ENCODE results near the gene HDAC10. TPM values are rescaled to one million over a fixed set of nuclear protein-coding genes. Genes with fewer than 3 reads are reported as not detected.

The HDAC10 gene
- total RNA-seq, 4 donors from 2014 or later, result 41.2 to 105 (median 55.4) TPM

- WGBS, 2 donors, result 84 to 95% methylated on average over 11 to 12 of the region's 12 CpGs
- Histone ChIP-seq H3K27ac (no peak overlapping the region), H3K36me3 (no peaks in the 10 kb centered on the region), H3K4me3 (no peak overlapping the region), H3K9me3 (no peaks in the 10 kb centered on the region), H3K27me3 (peaks cover 0 to 38% of the 10 kb centered on the region in 2 donors), H3K4me1 (peaks cover 0 to 18% (median 5%) of the 10 kb centered on the region in 4 donors)
- DNase-seq (ENCODE audit: low spot score in 2 of 2), result no peak
- no peak for TF ChIP-seq EP300 (IDR thresholded peaks at IDR 0.05)
- TF ChIP-seq POLR2A (IDR thresholded peaks at IDR 0.05), result no peak
- TF ChIP-seq, protein P1, sequence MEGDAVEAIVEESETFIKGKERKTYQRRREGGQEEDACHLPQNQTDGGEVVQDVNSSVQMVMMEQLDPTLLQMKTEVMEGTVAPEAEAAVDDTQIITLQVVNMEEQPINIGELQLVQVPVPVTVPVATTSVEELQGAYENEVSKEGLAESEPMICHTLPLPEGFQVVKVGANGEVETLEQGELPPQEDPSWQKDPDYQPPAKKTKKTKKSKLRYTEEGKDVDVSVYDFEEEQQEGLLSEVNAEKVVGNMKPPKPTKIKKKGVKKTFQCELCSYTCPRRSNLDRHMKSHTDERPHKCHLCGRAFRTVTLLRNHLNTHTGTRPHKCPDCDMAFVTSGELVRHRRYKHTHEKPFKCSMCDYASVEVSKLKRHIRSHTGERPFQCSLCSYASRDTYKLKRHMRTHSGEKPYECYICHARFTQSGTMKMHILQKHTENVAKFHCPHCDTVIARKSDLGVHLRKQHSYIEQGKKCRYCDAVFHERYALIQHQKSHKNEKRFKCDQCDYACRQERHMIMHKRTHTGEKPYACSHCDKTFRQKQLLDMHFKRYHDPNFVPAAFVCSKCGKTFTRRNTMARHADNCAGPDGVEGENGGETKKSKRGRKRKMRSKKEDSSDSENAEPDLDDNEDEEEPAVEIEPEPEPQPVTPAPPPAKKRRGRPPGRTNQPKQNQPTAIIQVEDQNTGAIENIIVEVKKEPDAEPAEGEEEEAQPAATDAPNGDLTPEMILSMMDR (IDR thresholded peaks at IDR 0.05), result no peak
Measured at GRCh38 chr22:50256258-50256862, 5.3 kb upstream of the HDAC10 start.

DNA sequence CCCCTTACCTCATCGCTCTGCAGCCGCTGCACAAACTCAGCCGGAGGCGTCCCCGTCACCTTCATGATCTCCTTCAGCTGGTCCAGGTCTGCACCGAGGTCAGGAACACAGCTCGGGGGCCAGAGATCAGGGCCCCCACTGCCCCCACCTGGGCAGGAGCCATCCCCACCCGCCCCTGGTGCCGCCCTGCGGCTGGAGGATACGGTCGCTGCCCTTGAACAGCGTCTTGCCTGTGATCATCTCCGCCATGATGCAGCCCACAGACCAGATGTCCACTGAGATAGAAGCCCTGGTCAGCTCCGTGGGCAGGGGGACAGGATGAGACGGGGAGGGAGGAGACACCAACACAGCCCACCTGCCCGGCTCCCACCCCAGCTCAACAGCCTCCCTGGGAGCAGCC lies 4.5 kb upstream of the HDAC10 start:
- Histone ChIP-seq H3K9me3 (no peaks in the 10 kb centered on the region), H3K4me1 (peaks cover 0 to 20% (median 11%) of the 10 kb centered on the region in 4 donors), H3K4me3 (no peak overlapping the region), H3K27me3 (peaks cover 0 to 33% of the 10 kb centered on the region in 2 donors), H3K36me3 (no peaks in the 10 kb centered on the region), H3K27ac (no peak overlapping the region)
- TF ChIP-seq EP300 (IDR thresholded peaks at IDR 0.05), result no peak
- TF ChIP-seq POLR2A (IDR thresholded peaks at IDR 0.05), result no peak
- TF ChIP-seq, protein P1 (IDR thresholded peaks at IDR 0.05), result no peak
- DNase-seq (ENCODE audit: low spot score in 2 of 2), result no peak
- 88 to 92% methylated on average over 15 to 17 of the region's 17 CpGs for WGBS, 2 donors

GRCh38 chr22:50255099-50255498 lies 4.0 kb upstream of the HDAC10 start:
- Histone ChIP-seq H3K27ac (no peak overlapping the region), H3K36me3 (no peaks in the 10 kb centered on the region), H3K4me3 (no peak overlapping the region), H3K9me3 (no peaks in the 10 kb centered on the region), H3K27me3 (peaks cover 0 to 28% of the 10 kb centered on the region in 2 donors), H3K4me1 (peaks cover 0 to 20% (median 16%) of the 10 kb centered on the region in 4 donors)
- TF ChIP-seq EP300 (IDR thresholded peaks at IDR 0.05) (no peak), POLR2A (IDR thresholded peaks at IDR 0.05) (no peak)
- TF ChIP-seq, protein P1 (IDR thresholded peaks at IDR 0.05), result no peak
- WGBS, 2 donors, result 87 to 88% methylated on average over 9 to 19 of the region's 19 CpGs
- DNase-seq (ENCODE audit: low spot score in 2 of 2), result no peak

- no peak overlapping the region for H3K27ac ChIP-seq
- H3K4me3 ChIP-seq, result no peak overlapping the region
- DNase-seq (ENCODE audit: low spot score in 2 of 2), result no peak
- peaks cover 0 to 18% of the 10 kb centered on the region in 2 donors for H3K27me3 ChIP-seq
- H3K9me3 ChIP-seq, result no peaks in the 10 kb centered on the region
- TF ChIP-seq POLR2A (IDR thresholded peaks at IDR 0.05), result no peak
- TF ChIP-seq, protein P1 (IDR thresholded peaks at IDR 0.05), result no peak
- no peak for TF ChIP-seq EP300 (IDR thresholded peaks at IDR 0.05)
- peaks cover 0 to 31% (median 20%) of the 10 kb centered on the region in 4 donors for H3K4me1 ChIP-seq
- WGBS, 2 donors, result 78 to 83% methylated on average over 4 to 7 of the region's 8 CpGs
- no peaks in the 10 kb centered on the region for H3K36me3 ChIP-seq
Measured at GRCh38 chr22:50253941-50254340, 2.9 kb upstream of the HDAC10 start.

DNA sequence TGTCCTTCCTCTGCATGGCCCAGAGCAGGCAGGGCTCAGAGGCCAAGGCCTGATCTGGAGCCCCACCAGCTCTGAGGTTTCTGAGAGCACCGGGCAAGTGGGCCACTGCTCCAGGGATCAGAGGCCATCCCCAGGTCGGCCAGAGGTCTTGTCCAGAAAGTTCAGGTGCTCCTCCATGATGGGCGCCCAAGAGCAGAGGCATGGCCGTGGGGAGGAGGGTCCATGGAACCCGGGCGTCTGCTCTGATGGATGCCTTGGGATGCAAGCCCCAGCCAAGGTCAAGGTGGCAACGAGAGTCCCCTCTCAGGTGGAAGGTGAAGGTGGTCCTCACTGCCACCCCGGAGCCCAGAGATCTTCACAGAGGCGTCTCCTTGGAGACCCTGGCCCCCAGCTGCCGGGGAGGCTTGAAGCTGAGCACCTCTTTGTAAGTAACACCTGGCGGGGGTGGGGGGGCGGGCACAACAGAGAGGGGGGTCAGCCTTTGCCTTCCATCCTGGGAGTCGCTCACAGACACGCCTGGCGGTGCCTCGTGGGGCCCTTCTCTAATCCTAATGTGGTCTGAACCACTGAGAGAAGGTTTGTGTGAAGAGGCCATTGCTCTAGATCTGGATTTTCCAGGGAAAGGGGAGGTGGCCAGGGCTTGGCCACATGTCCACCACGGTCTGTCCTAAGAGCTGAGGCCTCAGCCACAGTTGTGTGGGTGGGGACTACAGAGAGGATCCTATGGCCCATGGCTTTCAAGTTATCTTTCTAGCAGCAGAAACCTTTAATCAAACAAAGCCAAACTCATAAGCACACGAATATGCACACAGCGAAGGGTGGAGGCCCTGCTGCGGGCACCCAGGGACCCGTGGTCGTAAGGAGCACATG lies 2.2 kb upstream of the HDAC10 start:
- Histone ChIP-seq H3K4me3 (no peak overlapping the region), H3K9me3 (no peaks in the 10 kb centered on the region), H3K36me3 (peaks cover 0 to 5% (median 0%) of the 10 kb centered on the region in 3 donors), H3K27me3 (peaks cover 0 to 13% of the 10 kb centered on the region in 2 donors), H3K27ac (no peak overlapping the region), H3K4me1 (peaks cover 0 to 37% (median 20%) of the 10 kb centered on the region in 4 donors)
- DNase-seq (ENCODE audit: low spot score in 2 of 2), result no peak
- 75 to 82% methylated on average over 12 to 17 of the region's 22 CpGs for WGBS, 2 donors
- TF ChIP-seq POLR2A (IDR thresholded peaks at IDR 0.05), result no peak
- TF ChIP-seq, protein P1 (IDR thresholded peaks at IDR 0.05), result no peak
- TF ChIP-seq EP300 (IDR thresholded peaks at IDR 0.05), result no peak

Measured in tibial nerve (tissue), 4 donors.